GM23338 (cell line): ENCODE data around the gene PPP4R3A. TPM values are rescaled to one million over a fixed set of nuclear protein-coding genes. Genes with fewer than 3 reads are reported as not detected.

ENCODE experiments used
- ATAC-seq: fragments of 200-7000 bp; cut with Tn5 transposase; 3 replicates; pipeline ENCODE4 v1.9.1; 2020
- DNase-seq: peaks from one replicate; pipeline ENCODE4 v3.0.0-alpha.2; 2015; ENCODE audit warnings: low spot score
- H2AFZ ChIP-seq: fragments of 200-600 bp; sonication (generic); 2 replicates; pipeline ENCODE4 v1.8.0; 2016; ENCODE audit warnings: antibody characterized with exemption, mild to moderate bottlenecking, moderate library complexity
- H3F3A ChIP-seq: fragments of 200-600 bp; sonication (generic); replicated peaks from 2 replicates; pipeline ENCODE4 v1.8.0; 2017; ENCODE audit warnings: antibody characterized with exemption, mixed run types, low read depth
- H3K27ac ChIP-seq: fragments of 200-600 bp; sonication (generic); 2 replicates; pipeline ENCODE4 v1.6.1; 2016; ENCODE audit warnings: low read depth
- H3K27me3 ChIP-seq: fragments of 200-600 bp; sonication (generic); 2 replicates; pipeline ENCODE4 v1.8.0; 2016; ENCODE audit warnings: mild to moderate bottlenecking, mixed run types, moderate library complexity; ENCODE audit not compliant: insufficient read depth
- H3K36me3 ChIP-seq: fragments of 200-600 bp; sonication (generic); 2 replicates; pipeline ENCODE4 v1.8.0; 2016; ENCODE audit warnings: mild to moderate bottlenecking; ENCODE audit not compliant: insufficient read depth
- H3K4me1 ChIP-seq: fragments of 200-600 bp; sonication (generic); 2 replicates; pipeline ENCODE4 v1.8.0; 2016; ENCODE audit warnings: mild to moderate bottlenecking, moderate library complexity; ENCODE audit not compliant: insufficient read depth
- H3K4me2 ChIP-seq: fragments of 200-600 bp; sonication (generic); 2 replicates; pipeline ENCODE4 v1.7.1; 2017; ENCODE audit warnings: mixed run types
- H3K4me3 ChIP-seq: fragments of 200-600 bp; sonication (generic); 2 replicates; pipeline ENCODE4 v1.6.1; 2016; ENCODE audit warnings: mixed run types
- H3K79me2 ChIP-seq: fragments of 200-600 bp; sonication (generic); replicated peaks from 2 replicates; pipeline ENCODE4 v1.8.0; 2017; ENCODE audit warnings: mild to moderate bottlenecking; ENCODE audit not compliant: insufficient read depth
- H3K9me2 ChIP-seq: fragments of 200-600 bp; sonication (generic); 2 replicates; pipeline ENCODE4 v1.8.0; 2017; ENCODE audit not compliant: insufficient read depth
- H4K20me1 ChIP-seq: fragments of 200-600 bp; sonication (generic); replicated peaks from 2 replicates; pipeline ENCODE4 v1.8.0; 2017; ENCODE audit warnings: mild to moderate bottlenecking; ENCODE audit not compliant: insufficient read depth
- H3K27ac Mint-ChIP-seq: 2 replicates; pipeline ENCODE4 v1.8.0; 2020; ENCODE audit warnings: inconsistent platforms, mild to moderate bottlenecking, moderate library complexity, mixed read lengths
- H3K27me3 Mint-ChIP-seq: 3 replicates; pipeline ENCODE4 v1.8.0; 2022; ENCODE audit warnings: low read depth, mild to moderate bottlenecking, moderate library complexity, mixed read lengths, inconsistent platforms; ENCODE audit not compliant: insufficient read depth, poor library complexity
- H3K36me3 Mint-ChIP-seq: 3 replicates; pipeline ENCODE4 v1.8.0; 2021; ENCODE audit warnings: low read depth, mild to moderate bottlenecking, inconsistent platforms, moderate library complexity, mixed read lengths
- H3K4me1 Mint-ChIP-seq: 3 replicates; pipeline ENCODE4 v1.8.0; 2020; ENCODE audit warnings: mild to moderate bottlenecking, inconsistent platforms, mixed read lengths
- H3K4me3 Mint-ChIP-seq: 3 replicates; pipeline ENCODE4 v1.8.0; 2021; ENCODE audit warnings: moderate library complexity, mild to moderate bottlenecking, inconsistent platforms, mixed read lengths
- H3K9me3 Mint-ChIP-seq: 3 replicates; pipeline ENCODE4 v1.8.0; 2020; ENCODE audit warnings: moderate library complexity, mild to moderate bottlenecking, inconsistent platforms, mixed read lengths
- CREB1 ChIP-seq: fragments of 250-450 bp; sonication (Bioruptor Pico); IDR thresholded peaks from 2 replicates; pipeline ENCODE4 v1.5.0; 2020; ENCODE audit warnings: low read depth, mild to moderate bottlenecking, moderate library complexity
- EZH2 ChIP-seq: fragments of 200-600 bp; sonication (generic); IDR thresholded peaks from one replicate; pipeline ENCODE4 v1.8.0; 2017; ENCODE audit warnings: antibody characterized with exemption, mild to moderate bottlenecking, low read depth; ENCODE audit not compliant: unreplicated experiment
- EZH2phosphoT487 ChIP-seq: fragments of 200-600 bp; sonication (generic); IDR thresholded peaks from one replicate; pipeline ENCODE4 v1.8.1; 2018; ENCODE audit warnings: antibody characterized with exemption; ENCODE audit not compliant: unreplicated experiment
- JUNB ChIP-seq: IDR thresholded peaks from one replicate; pipeline ENCODE4 v1.6.1; 2016; ENCODE audit warnings: antibody characterized with exemption; ENCODE audit not compliant: unreplicated experiment
- NANOG ChIP-seq: IDR thresholded peaks from 2 replicates; pipeline ENCODE4 v1.6.1; 2016; ENCODE audit warnings: antibody characterized with exemption, borderline replicate concordance
- POLR2AphosphoS5 ChIP-seq: IDR thresholded peaks from 2 replicates; pipeline ENCODE4 v1.6.1; 2016; ENCODE audit warnings: antibody characterized with exemption, low read depth
- STAT1 ChIP-seq: IDR thresholded peaks from one replicate; pipeline ENCODE4 v1.6.1; 2016; ENCODE audit warnings: antibody characterized with exemption; ENCODE audit not compliant: unreplicated experiment
- ZNF114 ChIP-seq: fragments of 250-450 bp; sonication (Bioruptor Pico); IDR thresholded peaks from 2 replicates; pipeline ENCODE4 v1.5.0; 2020; ENCODE audit warnings: mild to moderate bottlenecking, moderate library complexity
- ZNF331 ChIP-seq: fragments of 250-450 bp; sonication (Bioruptor Pico); IDR thresholded peaks from 2 replicates; pipeline ENCODE4 v1.5.0; 2020; ENCODE audit warnings: low read depth, mild to moderate bottlenecking, moderate library complexity
- polyA plus RNA-seq: library from polyadenylated mRNA; unstranded; fragments of >200 nt; fragmentation: Nextera tagmentation; extraction: Ambion mirVana; gene quantifications from 2 replicates; pipeline ENCODE4 v1.2.1, GENCODE V29; 2016
- total RNA-seq: library from RNA; depleted of rRNA; stranded (reverse); fragments of >200 nt; shearing (Covaris generic); gene quantifications from 2 replicates; pipeline ENCODE4 v1.2.3, GENCODE V29; 2014
- TF ChIP-seq, protein P1 (sequence below), 2 experiments: fragments of 200-600 bp in 1 of 2; sonication (generic) in 1 of 2; conservative IDR thresholded peaks; 2 replicates each; pipeline versions ENCODE4 v1.5.1 to v1.6.1; 2016 to 2017; ENCODE audit warnings: antibody characterized with exemption in 2 of 2, low read depth in 2 of 2, mild to moderate bottlenecking in 2 of 2, moderate library complexity in 1 of 2
- TF ChIP-seq, protein P2 (sequence below): IDR thresholded peaks from one replicate; pipeline ENCODE4 v1.6.1; 2018; ENCODE audit warnings: antibody characterized with exemption; ENCODE audit not compliant: unreplicated experiment
- TF ChIP-seq, protein P3 (sequence below): fragments of 250-450 bp; sonication (Bioruptor Pico); IDR thresholded peaks from 2 replicates; pipeline ENCODE4 v1.5.0; 2020; ENCODE audit warnings: mild to moderate bottlenecking, moderate library complexity
- TF ChIP-seq, protein P4 (sequence below): IDR thresholded peaks from 2 replicates; pipeline ENCODE4 v1.6.1; 2016; ENCODE audit warnings: antibody characterized with exemption

Gene PPP4R3A
- total and polyA plus RNA-seq, 2 experiments from 2014 or later: 50.3 to 128 TPM

DNA sequence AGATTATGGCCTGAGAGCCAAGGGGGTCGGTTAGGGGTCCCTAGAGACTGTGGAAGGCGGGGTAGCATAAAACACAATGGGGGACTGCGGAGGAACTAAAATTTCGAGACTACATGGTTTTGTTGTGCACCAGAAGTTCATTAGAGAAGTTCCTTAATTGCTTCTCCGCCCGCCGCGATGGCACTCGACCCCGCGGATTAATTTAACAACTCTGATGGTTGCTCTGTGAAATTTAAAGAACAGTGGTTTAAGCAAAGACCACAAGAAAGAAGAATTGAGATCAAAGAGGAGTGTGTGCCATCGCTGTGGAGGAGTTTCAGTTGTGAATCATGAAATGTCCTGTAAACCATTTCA lies 91.1 kb downstream of the PPP4R3A start:
- Histone ChIP-seq H3K4me1 (peaks cover 26% of the 10 kb centered on the region), H3K27me3 (peaks cover 5% of the 10 kb centered on the region; the same call in 1 of the 2 replicates), H3K79me2 (peaks cover 28% of the 10 kb centered on the region), H3K36me3 (no peaks in the 10 kb centered on the region), H3K27ac (no peak overlapping the region), H3K9me2 (no peaks in the 10 kb centered on the region), H3F3A (peaks cover 11% of the 10 kb centered on the region), H3K4me2 (peak overlapping the region; percentile 86; the same call in 1 of the 2 replicates), H4K20me1 (no peaks in the 10 kb centered on the region), H3K4me3 (no peak overlapping the region), H2AFZ (peak overlapping the region; percentile 25; the same call in 1 of the 2 replicates)
- Mint-ChIP-seq H3K9me3 (no peaks in the 10 kb centered on the region), H3K27ac (no peak overlapping the region), H3K36me3 (peaks cover 14% of the 10 kb centered on the region; the same call in 1 of the 3 replicates), H3K4me1 (peaks cover 24% of the 10 kb centered on the region), H3K27me3 (peaks cover 15% of the 10 kb centered on the region), H3K4me3 (peak overlapping the region; percentile 63)
- DNase-seq (no peak), ATAC-seq (no peak)
- TF ChIP-seq ZNF114 (CRISPR knock-in tag): no peak
- no peak for TF ChIP-seq ZNF331
- TF ChIP-seq NANOG: no peak
- no peak for TF ChIP-seq CREB1 (CRISPR knock-in tag)
- TF ChIP-seq, protein P1, sequence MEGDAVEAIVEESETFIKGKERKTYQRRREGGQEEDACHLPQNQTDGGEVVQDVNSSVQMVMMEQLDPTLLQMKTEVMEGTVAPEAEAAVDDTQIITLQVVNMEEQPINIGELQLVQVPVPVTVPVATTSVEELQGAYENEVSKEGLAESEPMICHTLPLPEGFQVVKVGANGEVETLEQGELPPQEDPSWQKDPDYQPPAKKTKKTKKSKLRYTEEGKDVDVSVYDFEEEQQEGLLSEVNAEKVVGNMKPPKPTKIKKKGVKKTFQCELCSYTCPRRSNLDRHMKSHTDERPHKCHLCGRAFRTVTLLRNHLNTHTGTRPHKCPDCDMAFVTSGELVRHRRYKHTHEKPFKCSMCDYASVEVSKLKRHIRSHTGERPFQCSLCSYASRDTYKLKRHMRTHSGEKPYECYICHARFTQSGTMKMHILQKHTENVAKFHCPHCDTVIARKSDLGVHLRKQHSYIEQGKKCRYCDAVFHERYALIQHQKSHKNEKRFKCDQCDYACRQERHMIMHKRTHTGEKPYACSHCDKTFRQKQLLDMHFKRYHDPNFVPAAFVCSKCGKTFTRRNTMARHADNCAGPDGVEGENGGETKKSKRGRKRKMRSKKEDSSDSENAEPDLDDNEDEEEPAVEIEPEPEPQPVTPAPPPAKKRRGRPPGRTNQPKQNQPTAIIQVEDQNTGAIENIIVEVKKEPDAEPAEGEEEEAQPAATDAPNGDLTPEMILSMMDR (conservative IDR thresholded peaks at IDR 0.05; ENCODE audit: low read depth in 2 of 2): no peak
- no peak for TF ChIP-seq EZH2phosphoT487
- TF ChIP-seq, protein P2, sequence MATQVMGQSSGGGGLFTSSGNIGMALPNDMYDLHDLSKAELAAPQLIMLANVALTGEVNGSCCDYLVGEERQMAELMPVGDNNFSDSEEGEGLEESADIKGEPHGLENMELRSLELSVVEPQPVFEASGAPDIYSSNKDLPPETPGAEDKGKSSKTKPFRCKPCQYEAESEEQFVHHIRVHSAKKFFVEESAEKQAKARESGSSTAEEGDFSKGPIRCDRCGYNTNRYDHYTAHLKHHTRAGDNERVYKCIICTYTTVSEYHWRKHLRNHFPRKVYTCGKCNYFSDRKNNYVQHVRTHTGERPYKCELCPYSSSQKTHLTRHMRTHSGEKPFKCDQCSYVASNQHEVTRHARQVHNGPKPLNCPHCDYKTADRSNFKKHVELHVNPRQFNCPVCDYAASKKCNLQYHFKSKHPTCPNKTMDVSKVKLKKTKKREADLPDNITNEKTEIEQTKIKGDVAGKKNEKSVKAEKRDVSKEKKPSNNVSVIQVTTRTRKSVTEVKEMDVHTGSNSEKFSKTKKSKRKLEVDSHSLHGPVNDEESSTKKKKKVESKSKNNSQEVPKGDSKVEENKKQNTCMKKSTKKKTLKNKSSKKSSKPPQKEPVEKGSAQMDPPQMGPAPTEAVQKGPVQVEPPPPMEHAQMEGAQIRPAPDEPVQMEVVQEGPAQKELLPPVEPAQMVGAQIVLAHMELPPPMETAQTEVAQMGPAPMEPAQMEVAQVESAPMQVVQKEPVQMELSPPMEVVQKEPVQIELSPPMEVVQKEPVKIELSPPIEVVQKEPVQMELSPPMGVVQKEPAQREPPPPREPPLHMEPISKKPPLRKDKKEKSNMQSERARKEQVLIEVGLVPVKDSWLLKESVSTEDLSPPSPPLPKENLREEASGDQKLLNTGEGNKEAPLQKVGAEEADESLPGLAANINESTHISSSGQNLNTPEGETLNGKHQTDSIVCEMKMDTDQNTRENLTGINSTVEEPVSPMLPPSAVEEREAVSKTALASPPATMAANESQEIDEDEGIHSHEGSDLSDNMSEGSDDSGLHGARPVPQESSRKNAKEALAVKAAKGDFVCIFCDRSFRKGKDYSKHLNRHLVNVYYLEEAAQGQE: no peak
- TF ChIP-seq, protein P3, sequence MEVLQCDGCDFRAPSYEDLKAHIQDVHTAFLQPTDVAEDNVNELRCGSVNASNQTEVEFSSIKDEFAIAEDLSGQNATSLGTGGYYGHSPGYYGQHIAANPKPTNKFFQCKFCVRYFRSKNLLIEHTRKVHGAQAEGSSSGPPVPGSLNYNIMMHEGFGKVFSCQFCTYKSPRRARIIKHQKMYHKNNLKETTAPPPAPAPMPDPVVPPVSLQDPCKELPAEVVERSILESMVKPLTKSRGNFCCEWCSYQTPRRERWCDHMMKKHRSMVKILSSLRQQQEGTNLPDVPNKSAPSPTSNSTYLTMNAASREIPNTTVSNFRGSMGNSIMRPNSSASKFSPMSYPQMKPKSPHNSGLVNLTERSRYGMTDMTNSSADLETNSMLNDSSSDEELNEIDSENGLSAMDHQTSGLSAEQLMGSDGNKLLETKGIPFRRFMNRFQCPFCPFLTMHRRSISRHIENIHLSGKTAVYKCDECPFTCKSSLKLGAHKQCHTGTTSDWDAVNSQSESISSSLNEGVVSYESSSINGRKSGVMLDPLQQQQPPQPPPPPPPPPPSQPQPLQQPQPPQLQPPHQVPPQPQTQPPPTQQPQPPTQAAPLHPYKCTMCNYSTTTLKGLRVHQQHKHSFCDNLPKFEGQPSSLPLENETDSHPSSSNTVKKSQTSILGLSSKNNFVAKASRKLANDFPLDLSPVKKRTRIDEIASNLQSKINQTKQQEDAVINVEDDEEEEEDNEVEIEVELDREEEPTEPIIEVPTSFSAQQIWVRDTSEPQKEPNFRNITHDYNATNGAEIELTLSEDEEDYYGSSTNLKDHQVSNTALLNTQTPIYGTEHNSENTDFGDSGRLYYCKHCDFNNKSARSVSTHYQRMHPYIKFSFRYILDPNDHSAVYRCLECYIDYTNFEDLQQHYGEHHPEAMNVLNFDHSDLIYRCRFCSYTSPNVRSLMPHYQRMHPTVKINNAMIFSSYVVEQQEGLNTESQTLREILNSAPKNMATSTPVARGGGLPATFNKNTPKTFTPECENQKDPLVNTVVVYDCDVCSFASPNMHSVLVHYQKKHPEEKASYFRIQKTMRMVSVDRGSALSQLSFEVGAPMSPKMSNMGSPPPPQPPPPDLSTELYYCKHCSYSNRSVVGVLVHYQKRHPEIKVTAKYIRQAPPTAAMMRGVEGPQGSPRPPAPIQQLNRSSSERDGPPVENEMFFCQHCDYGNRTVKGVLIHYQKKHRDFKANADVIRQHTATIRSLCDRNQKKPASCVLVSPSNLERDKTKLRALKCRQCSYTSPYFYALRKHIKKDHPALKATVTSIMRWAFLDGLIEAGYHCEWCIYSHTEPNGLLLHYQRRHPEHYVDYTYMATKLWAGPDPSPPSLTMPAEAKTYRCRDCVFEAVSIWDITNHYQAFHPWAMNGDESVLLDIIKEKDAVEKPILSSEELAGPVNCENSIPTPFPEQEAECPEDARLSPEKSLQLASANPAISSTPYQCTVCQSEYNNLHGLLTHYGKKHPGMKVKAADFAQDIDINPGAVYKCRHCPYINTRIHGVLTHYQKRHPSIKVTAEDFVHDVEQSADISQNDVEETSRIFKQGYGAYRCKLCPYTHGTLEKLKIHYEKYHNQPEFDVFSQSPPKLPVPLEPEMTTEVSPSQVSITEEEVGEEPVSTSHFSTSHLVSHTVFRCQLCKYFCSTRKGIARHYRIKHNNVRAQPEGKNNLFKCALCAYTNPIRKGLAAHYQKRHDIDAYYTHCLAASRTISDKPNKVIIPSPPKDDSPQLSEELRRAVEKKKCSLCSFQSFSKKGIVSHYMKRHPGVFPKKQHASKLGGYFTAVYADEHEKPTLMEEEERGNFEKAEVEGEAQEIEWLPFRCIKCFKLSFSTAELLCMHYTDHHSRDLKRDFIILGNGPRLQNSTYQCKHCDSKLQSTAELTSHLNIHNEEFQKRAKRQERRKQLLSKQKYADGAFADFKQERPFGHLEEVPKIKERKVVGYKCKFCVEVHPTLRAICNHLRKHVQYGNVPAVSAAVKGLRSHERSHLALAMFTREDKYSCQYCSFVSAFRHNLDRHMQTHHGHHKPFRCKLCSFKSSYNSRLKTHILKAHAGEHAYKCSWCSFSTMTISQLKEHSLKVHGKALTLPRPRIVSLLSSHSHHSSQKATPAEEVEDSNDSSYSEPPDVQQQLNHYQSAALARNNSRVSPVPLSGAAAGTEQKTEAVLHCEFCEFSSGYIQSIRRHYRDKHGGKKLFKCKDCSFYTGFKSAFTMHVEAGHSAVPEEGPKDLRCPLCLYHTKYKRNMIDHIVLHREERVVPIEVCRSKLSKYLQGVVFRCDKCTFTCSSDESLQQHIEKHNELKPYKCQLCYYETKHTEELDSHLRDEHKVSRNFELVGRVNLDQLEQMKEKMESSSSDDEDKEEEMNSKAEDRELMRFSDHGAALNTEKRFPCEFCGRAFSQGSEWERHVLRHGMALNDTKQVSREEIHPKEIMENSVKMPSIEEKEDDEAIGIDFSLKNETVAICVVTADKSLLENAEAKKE: no peak
- TF ChIP-seq, protein P4, sequence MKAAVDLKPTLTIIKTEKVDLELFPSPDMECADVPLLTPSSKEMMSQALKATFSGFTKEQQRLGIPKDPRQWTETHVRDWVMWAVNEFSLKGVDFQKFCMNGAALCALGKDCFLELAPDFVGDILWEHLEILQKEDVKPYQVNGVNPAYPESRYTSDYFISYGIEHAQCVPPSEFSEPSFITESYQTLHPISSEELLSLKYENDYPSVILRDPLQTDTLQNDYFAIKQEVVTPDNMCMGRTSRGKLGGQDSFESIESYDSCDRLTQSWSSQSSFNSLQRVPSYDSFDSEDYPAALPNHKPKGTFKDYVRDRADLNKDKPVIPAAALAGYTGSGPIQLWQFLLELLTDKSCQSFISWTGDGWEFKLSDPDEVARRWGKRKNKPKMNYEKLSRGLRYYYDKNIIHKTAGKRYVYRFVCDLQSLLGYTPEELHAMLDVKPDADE: no peak
- TF ChIP-seq EZH2: no peak
- no peak for TF ChIP-seq JUNB
- TF ChIP-seq STAT1: no peak
- no peak for TF ChIP-seq POLR2AphosphoS5
